GM21360 (cell line): ENCODE results near the gene PGS1.

Experiments
- ATAC-seq: cut with Tn5 transposase; IDR thresholded peaks from one replicate; pipeline ENCODE4 v1.9.1; 2021; ENCODE audit warnings: mild to moderate bottlenecking, moderate library complexity; ENCODE audit not compliant: unreplicated experiment

PGS1 gene

DNA sequence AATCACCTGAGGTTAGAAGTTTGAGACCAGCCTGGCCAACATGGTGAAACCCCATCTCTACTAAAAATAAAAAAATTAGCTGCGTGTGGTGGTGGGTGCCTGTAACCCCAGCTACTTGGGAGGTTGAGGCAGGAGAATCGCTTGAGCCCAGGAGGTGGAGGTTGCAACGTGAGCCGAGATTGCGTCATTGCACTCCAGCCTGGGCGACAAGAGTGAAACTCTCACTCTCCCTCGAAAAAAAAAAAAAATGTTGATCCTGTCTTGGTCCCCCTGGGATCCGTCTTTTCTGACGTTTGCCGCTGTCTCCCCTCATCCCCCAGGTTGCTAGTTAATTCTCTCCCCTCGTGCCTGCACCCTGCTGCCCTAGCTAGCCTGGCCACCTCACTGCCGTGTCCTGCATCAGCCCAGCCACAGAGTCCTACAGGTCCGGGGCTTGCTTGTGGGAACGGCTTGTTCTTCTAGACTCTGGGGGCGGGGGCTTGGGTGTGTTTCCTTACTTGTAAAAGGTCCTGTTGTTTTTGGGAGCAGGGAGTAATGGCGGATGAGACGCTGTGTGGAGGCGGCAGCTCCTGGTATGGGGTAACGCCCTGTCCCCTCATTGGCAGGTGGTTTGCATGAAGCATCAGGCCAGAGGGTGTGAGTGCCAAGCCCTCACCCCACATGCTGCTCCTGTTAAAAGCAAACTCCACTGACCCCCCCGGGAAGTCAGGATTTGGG, 44.6 kb downstream of the PGS1 start:
- ATAC-seq, result no peak

DNA sequence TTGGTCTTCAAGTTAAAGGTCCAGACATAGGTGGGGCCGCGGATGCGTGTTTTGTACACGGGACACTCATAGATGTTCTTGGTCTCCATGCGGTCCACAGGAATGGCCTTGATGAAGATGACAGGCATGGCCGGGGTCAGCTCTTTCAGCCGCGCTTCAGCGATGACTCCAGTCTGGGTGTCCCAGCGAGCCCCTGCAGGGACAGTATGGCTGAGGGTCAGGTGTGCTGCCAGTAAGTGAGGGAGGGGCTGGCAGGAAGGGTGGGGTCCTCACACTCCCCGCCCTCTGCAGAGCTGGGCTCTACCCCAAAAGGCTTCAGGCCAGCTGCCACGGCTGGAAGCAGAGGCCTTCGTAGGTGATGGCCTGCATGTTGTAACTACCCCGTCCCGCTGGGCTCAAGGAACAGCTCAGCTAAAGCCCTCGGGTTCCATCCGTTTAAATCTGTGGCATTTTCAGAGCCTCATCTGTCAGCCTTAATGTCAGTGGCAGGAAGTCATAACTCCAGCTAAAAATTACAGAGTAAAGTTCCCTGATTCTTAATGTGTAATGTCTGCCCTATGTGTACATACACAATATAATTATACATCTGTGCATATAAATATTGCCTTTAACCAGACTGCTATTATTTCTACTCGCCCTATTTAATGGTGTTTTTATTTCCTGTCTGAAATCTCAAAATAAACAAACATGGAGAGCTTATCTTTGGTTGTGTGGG, 45.7 kb downstream of the PGS1 start:
- no peak for ATAC-seq

DNA sequence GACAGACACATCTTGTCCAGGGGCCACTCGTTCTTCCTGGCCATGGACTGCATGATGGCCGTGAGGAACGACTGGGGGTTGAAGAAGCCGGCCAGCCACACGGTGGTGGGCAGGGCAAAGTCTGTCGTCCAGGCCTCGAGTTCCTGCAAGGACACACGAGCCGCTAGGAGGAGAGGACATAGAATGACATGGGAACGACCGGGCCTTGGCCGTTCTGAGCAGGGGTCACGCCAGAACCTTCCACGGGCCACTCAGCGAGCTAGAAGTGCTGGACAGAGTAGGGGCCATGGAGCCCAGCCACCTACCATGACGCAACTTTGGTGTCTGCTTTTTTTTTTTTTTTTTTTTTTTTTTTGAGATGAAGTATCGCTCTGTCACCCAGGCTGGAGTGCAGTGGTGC, 47.0 kb downstream of the PGS1 start:
- ATAC-seq, result no peak

DNA sequence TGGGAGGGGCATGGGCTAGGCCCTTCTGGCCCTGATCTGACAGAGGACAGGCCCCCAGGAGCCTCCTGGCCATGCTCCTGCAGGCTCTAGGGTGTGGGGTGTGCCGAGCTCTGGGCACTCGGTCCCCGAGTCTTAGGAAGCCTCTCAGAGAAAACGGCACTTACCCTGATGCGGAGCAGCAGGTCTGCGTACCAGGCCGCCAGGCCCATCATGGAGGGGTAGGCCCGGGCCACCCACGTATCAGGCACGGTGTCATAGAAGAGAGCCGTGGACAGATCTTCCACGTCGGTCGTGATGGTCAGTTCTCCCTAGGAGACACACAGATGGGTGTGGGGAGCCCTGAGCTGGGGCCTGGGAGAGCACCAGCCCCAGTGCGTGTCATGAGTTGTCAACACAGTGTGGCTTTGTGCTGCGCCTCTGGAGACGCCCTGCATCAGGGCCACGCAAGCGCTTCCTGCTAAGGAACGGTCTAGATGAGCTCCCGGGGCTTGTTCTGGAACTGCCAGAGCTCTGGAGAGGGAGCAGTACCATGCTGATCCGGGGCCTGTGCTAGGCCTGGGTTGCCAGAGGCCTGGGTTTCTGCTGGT, 47.9 kb downstream of the PGS1 start:
- no peak for ATAC-seq

DNA sequence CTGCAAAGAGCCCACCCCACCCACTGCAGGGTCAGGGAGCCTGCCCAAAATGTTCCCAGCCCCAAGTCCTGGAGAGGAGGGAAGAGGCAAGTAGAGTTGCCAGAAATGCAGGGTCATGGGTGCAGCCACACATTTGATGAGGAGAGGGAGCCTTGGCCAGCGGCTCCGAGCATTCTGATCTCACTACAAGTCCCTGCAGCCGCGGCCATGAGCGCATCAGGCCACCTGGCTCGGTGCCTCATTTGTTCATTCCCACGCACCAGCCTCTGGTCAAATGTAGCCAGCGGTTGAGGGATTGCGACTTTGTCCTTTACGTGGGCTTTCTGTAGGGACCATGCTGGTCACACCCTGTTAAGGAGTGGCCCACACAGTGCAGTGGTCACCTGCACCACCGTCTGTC, 48.7 kb downstream of the PGS1 start:
- no peak for ATAC-seq

DNA sequence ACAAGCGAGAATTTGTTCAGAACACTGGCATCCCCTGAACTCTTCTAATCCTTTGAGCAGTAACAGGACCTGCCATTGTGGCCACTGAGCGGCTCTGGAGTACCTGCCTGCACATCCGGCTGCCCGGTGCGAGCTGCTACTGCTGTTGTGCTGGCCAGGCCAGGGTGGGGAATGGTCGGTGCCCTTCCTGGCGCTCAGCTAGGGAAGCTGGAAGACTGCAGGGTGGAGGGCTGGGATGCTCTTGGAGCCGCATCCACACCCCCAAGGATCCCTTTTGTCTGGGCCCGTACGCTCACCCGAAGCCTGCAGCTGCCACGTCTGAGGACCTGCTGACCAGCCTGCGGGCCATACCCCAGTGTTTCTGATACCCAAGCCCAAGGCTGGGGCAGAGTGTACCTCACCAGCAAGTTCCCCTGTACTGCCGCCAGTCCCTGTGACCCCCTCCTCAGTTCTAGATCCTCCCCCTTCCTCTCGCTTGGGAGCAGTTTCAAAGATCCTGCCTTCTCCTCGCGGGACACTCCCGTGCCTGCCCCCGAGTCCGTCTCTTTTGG, 49.7 kb downstream of the PGS1 start:
- no peak for ATAC-seq

DNA sequence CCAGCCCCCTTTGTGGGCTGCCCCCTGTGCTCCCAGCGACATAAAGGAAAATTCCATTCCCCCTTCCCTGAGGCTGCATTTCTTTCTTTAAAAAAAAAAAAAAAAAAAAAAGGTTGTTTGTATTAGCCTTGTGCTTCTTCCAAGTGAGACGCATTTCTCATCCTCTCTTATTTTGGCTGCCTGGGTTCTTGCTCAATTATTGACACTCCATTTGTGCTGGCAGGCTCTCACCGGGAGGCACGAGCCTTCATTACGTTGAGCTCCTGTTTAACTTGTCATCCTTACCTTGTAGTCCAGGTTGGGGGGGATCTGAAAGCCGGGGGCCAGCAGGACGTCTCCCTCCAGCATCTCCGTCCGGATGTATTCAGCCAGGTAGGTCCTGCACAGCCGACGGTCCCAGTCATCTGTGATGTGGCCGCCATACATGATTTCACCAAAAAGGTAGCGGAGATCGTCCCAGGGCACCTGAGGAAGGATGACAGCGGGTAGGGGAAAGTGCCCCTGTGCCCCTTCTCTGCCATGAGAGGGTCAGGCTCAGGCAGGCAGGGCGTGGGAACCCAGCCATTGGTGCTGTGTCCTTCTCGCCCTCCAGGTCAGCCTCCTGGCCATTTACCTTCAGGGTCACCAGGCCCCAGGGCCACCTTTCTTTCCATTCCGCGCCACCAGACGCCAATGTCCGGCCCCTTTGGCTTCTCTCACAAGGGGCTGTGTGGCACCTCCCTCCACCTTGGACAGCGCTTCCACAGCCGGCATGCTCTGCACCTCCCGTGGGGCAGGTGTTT, 50.6 kb downstream of the PGS1 start:
- ATAC-seq, result no peak

DNA sequence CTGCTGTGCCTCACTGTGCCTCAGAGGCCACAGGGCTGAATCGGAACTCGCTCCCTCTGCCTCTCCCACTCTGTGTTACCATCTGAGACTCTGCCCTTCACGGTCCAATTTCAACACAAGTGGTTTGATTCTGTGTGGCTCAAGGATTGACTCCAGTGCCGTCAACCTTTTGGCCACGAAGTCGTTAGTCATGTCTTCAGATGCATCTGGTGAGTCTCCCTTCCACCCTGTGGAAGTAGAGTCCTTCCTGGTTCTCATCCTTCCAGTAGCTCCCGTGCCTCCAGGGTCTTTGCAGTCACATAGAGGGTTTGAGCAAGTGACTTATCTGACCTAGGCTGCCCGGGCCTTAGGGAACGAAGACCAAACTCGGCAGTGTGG, 51.2 kb downstream of the PGS1 start:
- no peak for ATAC-seq

DNA sequence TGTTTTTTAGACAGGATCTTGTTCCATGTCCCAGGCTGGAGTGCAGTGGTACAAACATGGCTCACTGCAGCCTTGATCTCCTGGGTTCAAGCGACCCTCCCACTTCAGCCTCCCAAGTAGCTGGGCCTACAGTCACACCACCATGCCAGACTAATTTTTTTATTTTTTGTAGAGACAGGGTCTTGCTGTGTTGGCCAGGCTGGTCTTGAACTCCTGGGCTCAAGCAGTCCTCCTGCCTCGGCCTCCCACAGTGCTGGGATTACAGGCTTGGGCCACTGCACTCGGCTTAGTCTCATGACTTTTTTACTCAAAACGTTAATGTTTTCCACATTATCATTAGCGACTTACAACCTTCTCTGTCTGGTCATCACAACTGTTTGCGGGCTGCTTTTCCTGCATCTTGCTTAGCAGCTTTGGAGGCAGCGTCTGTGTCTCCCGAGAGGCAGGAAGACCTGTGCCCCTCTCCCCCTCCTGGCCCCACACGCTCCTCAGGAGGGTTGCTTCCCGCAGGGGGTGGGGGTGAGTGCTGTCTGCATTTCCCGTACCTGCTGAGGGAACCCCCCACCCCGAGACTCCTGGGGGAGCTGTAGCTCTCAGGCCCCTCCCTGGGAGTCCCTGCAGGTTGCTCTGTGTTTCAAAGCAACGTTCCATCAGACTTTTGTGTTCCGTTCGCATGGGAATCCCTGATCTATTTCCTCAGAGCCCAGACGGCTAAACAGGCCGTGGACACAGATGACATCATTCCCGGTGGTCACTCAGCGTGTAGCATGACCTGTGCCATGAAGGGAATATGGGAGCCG, 52.6 kb downstream of the PGS1 start:
- no peak for ATAC-seq

DNA sequence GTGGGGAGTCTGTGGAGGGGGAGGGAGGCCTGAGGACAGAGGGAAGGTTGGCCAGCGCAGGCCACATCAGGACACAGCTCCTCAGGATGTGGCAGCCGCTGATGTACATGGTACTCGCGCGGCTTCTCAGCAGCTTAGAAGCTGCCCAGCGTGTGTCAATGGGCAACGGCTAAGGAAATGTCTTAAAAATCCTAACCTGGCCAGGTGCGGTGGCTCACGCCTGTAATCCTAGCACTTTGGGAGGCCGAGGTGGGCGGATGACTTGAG, 53.2 kb downstream of the PGS1 start:
- ATAC-seq, result no peak

DNA sequence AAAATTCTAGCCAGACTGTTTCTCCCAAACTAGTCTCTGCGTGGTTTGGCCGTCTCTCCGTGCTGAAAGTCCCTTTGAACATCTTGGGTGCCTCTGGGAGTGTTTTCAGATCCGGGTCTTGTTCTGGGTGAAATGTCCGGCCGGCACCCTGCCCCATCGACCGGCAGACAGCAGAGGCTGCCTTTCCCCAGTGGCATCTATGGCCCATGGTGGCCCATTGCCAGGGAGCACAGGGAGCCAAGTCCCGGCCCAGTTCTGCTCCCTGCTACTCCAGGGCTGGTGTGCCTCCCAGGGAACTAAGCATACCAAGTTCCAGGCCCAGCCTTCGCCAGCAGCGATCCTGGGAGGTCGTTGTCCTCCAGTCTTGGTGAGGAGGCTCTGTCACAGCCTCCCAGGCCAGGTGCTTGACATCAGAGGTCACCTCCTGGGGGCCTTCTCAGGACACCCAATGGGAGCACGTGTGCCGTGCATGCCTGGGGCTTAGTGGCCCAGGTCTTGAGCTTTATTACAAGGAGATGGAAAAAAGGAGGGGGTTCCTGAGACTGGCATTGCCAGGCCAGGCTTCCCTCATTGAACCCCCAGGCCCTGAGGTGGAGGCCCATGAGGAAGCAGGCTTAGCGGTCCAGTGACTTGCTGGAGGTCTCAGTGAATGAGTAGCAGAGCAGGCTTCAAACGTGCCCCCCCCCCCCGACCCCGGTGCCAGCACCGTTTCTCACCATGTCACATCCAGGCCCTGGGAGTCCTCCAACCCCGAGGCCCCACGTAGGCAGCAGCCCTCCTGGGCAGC, 54.0 kb downstream of the PGS1 start:
- no peak for ATAC-seq

DNA sequence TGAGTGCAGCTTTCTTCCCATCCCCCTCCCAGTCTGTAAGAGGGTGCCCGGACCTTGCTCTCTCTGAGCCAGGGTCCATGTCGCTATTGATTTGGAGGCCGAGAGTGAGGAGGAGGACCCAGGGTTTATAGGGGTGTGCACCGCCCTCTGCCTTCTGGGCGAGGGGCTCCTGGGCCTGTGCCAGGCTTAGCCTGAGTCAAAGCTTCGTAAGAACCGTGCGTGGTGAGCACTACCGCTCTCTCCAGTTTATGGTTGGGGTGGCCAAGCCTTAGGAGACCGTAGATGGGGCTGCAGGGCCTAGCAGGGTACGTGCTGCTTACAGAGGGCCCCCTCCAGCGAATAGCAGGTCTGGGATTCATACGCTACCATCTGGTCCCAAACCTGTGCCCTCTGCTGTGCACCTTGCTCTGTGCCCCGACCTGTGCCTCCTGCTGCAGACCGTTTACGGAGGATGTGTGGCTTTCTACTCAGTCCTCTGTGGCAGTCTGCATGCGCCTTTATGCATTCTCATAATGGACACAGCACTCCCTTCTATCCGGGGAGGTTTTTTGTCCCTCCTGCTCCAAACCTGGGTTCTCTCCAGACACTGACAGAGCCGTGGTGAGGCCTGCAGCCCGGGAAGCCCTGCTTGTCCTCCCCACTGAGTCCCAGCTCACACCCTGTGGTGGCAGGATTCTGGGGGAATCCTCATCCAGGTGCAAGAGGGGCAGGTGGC, 54.7 kb downstream of the PGS1 start:
- no peak for ATAC-seq

DNA sequence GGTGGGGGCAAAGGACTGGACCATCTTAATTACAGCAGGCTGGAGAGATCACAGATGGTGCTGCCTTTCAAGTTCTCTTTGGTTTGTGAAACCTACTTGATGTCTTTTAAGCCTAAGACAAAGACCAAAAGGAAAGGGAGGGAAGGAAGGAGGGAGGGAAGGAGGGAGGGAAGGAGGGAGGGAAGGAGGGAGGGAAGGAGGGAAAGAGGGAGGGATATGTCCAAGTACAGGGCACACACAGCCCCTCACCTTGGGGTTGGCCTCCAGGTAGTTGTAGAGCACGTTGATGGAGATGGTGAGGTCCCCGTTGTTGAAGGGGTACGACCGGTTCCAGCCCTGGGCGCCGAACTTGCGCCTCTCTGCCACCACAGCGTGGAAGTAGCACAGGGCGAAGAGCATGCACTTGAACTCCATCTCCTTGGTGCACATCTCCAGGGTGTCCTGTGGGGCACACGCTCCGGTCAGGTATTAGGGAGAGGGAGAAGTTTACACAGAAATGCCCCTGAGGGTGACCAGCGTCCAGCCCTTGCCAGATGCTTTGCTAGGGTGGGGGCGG, 55.4 kb downstream of the PGS1 start:
- no peak for ATAC-seq

DNA sequence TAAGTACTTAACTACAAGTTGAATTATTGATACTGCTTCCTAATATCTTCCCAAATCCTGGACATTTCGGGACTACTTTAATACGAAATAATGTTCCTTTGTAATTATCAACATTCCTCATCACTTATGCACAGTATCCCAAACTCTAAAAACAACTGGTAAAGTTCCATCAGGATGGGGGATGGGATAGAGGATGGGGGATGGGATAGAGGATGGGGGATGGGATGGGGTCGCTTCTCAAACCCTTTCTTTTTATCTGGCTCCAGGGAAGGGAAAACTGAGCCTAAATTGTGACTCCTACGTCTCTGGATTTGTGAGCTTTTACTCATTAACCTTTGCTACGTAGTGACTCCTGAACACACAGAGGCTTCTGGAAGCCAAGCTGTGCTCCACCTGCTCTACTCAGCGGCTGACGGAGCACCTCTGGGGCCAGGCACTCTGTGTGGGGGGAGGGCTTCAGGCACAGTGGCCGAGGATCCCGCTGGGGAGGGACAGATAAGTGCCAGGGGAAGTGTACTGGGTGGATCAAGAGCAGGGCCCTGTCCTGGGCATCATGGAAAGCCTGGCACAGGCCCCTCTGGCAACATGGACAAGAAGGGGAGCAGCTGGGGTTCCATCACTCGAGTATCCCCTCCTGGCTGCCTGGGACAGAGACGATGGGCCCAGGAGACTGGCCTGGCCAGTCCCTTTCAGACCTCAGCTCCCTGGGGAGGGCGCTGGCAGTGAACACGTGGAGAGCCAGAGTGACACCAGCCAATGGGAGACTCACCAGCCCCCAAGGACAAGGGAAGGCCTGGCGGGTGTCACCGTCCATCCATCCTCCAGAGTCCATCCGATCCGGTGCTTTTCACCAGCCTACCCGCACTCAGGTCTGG, 56.2 kb downstream of the PGS1 start:
- ATAC-seq, result no peak

DNA sequence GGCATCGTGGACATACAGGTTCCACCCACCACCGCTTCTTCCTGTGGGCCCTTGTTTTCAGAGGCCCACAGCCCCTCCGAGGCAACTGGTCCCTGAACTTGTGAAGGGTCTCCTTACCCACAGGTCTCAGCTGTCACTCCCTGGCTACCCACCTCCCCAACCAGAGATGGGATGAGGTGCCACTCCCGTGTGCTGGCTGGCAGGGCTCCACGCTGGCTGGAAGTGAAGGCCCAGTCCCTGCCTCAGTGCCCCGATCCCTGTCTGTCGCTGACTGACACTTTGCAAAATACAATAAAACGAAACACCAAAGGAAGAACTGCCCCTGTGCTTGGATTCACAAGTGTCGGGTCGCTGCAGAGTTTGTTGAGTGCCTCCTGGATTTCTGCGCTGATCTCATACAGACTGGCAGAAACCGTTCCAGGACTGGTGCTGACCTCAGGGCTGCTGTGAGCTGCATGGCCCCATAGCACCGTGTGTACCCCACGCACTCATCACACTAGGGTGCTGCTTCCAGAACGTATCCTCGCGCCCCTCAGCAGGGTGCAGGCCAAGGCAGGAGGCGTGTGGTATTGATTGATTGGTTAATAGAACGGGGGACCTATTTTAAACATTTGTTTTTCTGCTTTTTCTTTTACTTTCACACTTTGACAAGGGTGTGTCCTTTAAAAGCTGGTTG, 57.0 kb downstream of the PGS1 start:
- no peak for ATAC-seq

DNA sequence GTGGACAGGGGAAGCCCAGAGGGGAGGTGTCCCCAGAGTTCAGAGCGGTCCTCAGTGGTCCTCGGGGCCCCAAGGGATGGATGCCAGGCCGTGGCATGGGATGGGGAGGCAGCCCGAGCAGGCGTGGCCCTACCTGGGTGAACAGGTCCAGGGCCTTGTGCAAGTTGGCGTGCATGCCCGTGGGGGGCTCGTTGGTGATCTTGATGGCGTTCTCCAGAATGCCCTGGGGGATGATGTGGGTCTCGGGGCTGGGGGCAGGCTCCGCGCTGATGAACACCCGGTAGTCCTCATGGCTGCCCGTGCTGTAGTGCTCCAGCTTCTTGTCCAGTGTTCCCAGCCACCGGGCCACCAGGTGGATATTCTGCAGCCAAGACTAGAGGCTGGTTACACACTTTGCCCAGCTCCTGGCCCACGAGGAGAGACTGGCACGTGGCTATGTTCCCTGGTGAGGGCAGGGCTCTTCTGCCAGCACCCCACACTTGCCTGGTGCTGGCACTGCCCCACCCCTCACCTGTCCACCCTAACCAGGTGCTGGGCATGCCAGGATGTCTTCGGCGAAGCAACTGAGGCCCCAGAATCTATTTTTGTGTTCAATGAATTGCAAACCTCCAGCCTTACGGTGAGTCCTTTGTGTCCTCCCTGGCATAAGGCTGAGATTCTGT, 59.2 kb downstream of the PGS1 start:
- no peak for ATAC-seq

DNA sequence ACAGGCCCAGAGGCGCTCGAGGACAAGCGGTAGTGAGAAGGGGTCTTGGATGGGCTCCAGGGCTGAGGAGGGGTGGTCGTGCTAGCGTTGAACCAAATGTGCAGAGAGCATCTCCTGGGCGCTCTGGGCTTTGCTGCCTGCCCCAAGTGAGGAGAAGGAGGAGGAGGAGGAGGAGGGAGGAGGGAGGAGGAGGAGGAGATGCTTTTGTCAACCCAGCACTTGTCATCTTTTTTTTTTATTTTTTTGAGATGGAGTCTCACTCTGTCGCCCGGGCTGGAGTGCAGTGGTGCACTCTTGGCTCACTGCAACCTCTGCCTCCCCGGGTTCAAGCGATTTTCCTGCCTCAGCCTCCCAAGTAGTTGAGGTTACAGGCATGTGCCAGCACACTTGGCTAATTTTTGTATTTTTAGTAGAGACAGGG, 59.8 kb downstream of the PGS1 start:
- ATAC-seq, result no peak
